HepG2 (cell line): ENCODE results near the gene LARP1. TPM values are rescaled to one million over a fixed set of nuclear protein-coding genes. Genes with fewer than 3 reads are reported as not detected.
A peak's percentile ranks its signal among the peaks of the same experiment; 100 is the strongest.

Experiments
- HMG20A ChIP-seq: IDR thresholded peaks from 2 replicates; pipeline ENCODE4 v1.6.1; 2016; ENCODE audit warnings: borderline replicate concordance
- HMG20B ChIP-seq: conservative IDR thresholded peaks from 2 replicates; pipeline ENCODE4 v1.6.1; 2016; ENCODE audit warnings: missing genetic modification reagents, missing compliant biosample characterization
- KDM3A ChIP-seq: IDR thresholded peaks from 2 replicates; pipeline ENCODE4 v1.6.1; 2018; ENCODE audit warnings: low read depth, missing compliant biosample characterization
- KDM5B ChIP-seq: sonication (generic); formaldehyde crosslinking; IDR thresholded peaks from 2 replicates; pipeline ENCODE4 v1.4.0; 2020; ENCODE audit warnings: missing genetic modification reagents, mild to moderate bottlenecking, borderline replicate concordance
- PPARG ChIP-seq: conservative IDR thresholded peaks from 2 replicates; pipeline ENCODE4 v1.6.1; 2016; ENCODE audit warnings: missing biosample characterization, missing genetic modification reagents
- RARA ChIP-seq: IDR thresholded peaks from 2 replicates; pipeline ENCODE4 v1.6.1; 2016; ENCODE audit warnings: missing genetic modification reagents, missing compliant biosample characterization
- SOX5 ChIP-seq: IDR thresholded peaks from 2 replicates; pipeline ENCODE4 v1.6.1; 2016; ENCODE audit warnings: borderline replicate concordance
- SP5 ChIP-seq: IDR thresholded peaks from 2 replicates; pipeline ENCODE4 v1.6.1; 2016; ENCODE audit warnings: low read depth, borderline replicate concordance
- ZNF136 ChIP-seq: sonication (generic); formaldehyde crosslinking; IDR thresholded peaks from 2 replicates; pipeline ENCODE4 v1.8.1; 2022; ENCODE audit warnings: low read depth, mild to moderate bottlenecking, moderate library complexity, missing genetic modification reagents
- ZNF225 ChIP-seq: sonication (generic); formaldehyde crosslinking; IDR thresholded peaks from 2 replicates; pipeline ENCODE4 v1.4.0; 2020; ENCODE audit warnings: mild to moderate bottlenecking, missing genetic modification reagents
- ZNF407 ChIP-seq: sonication (generic); formaldehyde crosslinking; IDR thresholded peaks from one replicate; pipeline ENCODE4 v1.5.1; 2020; ENCODE audit warnings: mild to moderate bottlenecking, missing genetic modification reagents; ENCODE audit errors: not compliant biosample characterization
- ZNF441 ChIP-seq: sonication (generic); formaldehyde crosslinking; IDR thresholded peaks from 2 replicates; pipeline ENCODE4 v1.7.0; 2021; ENCODE audit warnings: missing genetic modification reagents, borderline replicate concordance
- ZNF790 ChIP-seq: sonication (generic); formaldehyde crosslinking; IDR thresholded peaks from 2 replicates; pipeline ENCODE4 v1.8.0; 2022; ENCODE audit warnings: missing genetic modification reagents, mild to moderate bottlenecking, borderline replicate concordance
- ZSCAN9 ChIP-seq: IDR thresholded peaks from 2 replicates; pipeline ENCODE4 v1.6.1; 2016; ENCODE audit warnings: borderline replicate concordance
- polyA plus RNA-seq, 8 experiments: library from polyadenylated mRNA; depleted of rRNA in 3 of 8; stranded (reverse) in 7 of 8; unstranded in 1 of 8; fragments of >200 nt; fragmentation: Illumina TruSeq in 4 of 8; extraction: Trizol in 4 of 8; gene quantifications; 2 replicates each; pipeline versions ENCODE4 v1.2.1 to v1.2.3, GENCODE V29; 2011 to 2016; ENCODE audit warnings: low read depth in 4 of 8, missing spikeins in 1 of 8, mixed read lengths in 1 of 8; ENCODE audit not compliant: insufficient read depth in 1 of 8
- total RNA-seq, 5 experiments: library from RNA; depleted of rRNA; stranded (reverse); fragments of >200 nt; fragmentation: Illumina TruSeq; extraction: Trizol; gene quantifications; 2 replicates each; pipeline ENCODE4 v1.2.3, GENCODE V29; 2016; ENCODE audit warnings: low read depth in 1 of 5
- TF ChIP-seq, protein P1 (sequence below): IDR thresholded peaks from 2 replicates; pipeline ENCODE4 v1.6.1; 2016; ENCODE audit warnings: low read depth, missing genetic modification reagents, missing compliant biosample characterization
- TF ChIP-seq, protein P2 (sequence below): IDR thresholded peaks from 2 replicates; pipeline ENCODE4 v1.6.1; 2016; ENCODE audit warnings: missing biosample characterization, missing genetic modification reagents, low read depth

LARP1 gene
- total and polyA plus RNA-seq, 2 of the 13 experiments (the other 11 are each of a cell fraction or from before 2014, with no cell fraction given): 45.2 to 61.4 TPM

- peak; percentile 86 for TF ChIP-seq HMG20A (CRISPR knock-in tag)
- TF ChIP-seq ZSCAN9: 0 out of 2 replicates have a peak, but pooled peaks have one; percentile 59
- TF ChIP-seq HMG20B (CRISPR knock-in tag): no peak
- TF ChIP-seq PPARG (CRISPR knock-in tag): peak; percentile 35; the same call in 1 of the 2 replicates
- no peak for TF ChIP-seq SP5
- TF ChIP-seq, protein P1, sequence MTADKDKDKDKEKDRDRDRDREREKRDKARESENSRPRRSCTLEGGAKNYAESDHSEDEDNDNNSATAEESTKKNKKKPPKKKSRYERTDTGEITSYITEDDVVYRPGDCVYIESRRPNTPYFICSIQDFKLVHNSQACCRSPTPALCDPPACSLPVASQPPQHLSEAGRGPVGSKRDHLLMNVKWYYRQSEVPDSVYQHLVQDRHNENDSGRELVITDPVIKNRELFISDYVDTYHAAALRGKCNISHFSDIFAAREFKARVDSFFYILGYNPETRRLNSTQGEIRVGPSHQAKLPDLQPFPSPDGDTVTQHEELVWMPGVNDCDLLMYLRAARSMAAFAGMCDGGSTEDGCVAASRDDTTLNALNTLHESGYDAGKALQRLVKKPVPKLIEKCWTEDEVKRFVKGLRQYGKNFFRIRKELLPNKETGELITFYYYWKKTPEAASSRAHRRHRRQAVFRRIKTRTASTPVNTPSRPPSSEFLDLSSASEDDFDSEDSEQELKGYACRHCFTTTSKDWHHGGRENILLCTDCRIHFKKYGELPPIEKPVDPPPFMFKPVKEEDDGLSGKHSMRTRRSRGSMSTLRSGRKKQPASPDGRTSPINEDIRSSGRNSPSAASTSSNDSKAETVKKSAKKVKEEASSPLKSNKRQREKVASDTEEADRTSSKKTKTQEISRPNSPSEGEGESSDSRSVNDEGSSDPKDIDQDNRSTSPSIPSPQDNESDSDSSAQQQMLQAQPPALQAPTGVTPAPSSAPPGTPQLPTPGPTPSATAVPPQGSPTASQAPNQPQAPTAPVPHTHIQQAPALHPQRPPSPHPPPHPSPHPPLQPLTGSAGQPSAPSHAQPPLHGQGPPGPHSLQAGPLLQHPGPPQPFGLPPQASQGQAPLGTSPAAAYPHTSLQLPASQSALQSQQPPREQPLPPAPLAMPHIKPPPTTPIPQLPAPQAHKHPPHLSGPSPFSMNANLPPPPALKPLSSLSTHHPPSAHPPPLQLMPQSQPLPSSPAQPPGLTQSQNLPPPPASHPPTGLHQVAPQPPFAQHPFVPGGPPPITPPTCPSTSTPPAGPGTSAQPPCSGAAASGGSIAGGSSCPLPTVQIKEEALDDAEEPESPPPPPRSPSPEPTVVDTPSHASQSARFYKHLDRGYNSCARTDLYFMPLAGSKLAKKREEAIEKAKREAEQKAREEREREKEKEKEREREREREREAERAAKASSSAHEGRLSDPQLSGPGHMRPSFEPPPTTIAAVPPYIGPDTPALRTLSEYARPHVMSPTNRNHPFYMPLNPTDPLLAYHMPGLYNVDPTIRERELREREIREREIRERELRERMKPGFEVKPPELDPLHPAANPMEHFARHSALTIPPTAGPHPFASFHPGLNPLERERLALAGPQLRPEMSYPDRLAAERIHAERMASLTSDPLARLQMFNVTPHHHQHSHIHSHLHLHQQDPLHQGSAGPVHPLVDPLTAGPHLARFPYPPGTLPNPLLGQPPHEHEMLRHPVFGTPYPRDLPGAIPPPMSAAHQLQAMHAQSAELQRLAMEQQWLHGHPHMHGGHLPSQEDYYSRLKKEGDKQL (CRISPR knock-in tag): 0 out of 2 replicates have a peak, but pooled peaks have one; percentile 45
- no peak for TF ChIP-seq ZNF407
- no peak for TF ChIP-seq ZNF136 (CRISPR knock-in tag)
- TF ChIP-seq, protein P2, sequence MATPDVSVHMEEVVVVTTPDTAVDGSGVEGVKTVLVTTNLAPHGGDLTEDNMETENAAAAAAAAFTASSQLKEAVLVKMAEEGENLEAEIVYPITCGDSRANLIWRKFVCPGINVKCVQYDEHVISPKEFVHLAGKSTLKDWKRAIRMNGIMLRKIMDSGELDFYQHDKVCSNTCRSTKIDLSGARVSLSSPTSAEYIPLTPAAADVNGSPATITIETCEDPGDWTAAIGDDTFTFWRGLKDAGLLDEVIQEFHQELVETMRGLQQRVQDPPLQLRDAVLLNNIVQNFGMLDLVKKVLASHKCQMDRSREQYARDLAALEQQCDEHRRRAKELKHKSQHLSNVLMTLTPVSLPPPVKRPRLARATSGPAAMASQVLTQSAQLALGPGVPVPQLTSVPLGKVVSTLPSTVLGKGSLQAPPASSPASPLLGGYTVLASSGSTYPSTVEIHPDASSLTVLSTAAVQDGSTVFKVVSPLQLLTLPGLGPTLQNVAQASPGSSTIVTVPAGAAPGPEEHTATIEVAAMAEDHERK (CRISPR knock-in tag): no peak
- TF ChIP-seq SOX5: peak; percentile 61; the same call in 1 of the 2 replicates
- TF ChIP-seq ZNF790 (CRISPR knock-in tag): no peak
- TF ChIP-seq RARA (CRISPR knock-in tag): peak; percentile 85
- TF ChIP-seq KDM3A (CRISPR knock-in tag): no peak
- no peak for TF ChIP-seq ZNF441 (CRISPR knock-in tag)
- no peak for TF ChIP-seq ZNF225
- TF ChIP-seq KDM5B (CRISPR knock-in tag): no peak
Measured at GRCh38 chr5:154834053-154834452, 78.9 kb downstream of the LARP1 start (continued).
